Loucy (cell line): ENCODE data around the gene ATF2.

Source experiments
- H2AFZ ChIP-seq: fragments of 200-600 bp; sonication (generic); 2 replicates; pipeline ENCODE4 v1.6.0; 2016; ENCODE audit warnings: antibody characterized with exemption, mild to moderate bottlenecking, low read length, moderate library complexity
- H3F3A ChIP-seq: fragments of 200-600 bp; 2 replicates; pipeline ENCODE4 v1.6.0; 2016; ENCODE audit warnings: antibody characterized with exemption, low read depth, mild to moderate bottlenecking
- H3K27me3 ChIP-seq: fragments of 200-600 bp; sonication (generic); 2 replicates; pipeline ENCODE4 v1.6.1; 2014; ENCODE audit warnings: low read length, mild to moderate bottlenecking; ENCODE audit not compliant: insufficient read depth, poor library complexity, severe bottlenecking
- H3K36me3 ChIP-seq: fragments of 200-600 bp; sonication (generic); 2 replicates; pipeline ENCODE4 v1.6.1; 2016; ENCODE audit warnings: low read length; ENCODE audit not compliant: insufficient read depth
- H3K4me1 ChIP-seq: fragments of 200-600 bp; sonication (generic); 2 replicates; pipeline ENCODE4 v1.5.1; 2014; ENCODE audit warnings: low read length, mild to moderate bottlenecking; ENCODE audit not compliant: insufficient read depth, poor library complexity, severe bottlenecking
- H3K4me2 ChIP-seq: fragments of 200-600 bp; sonication (generic); 2 replicates; pipeline ENCODE4 v1.6.0; 2014; ENCODE audit warnings: antibody characterized with exemption, low read length, low read depth, mild to moderate bottlenecking; ENCODE audit not compliant: poor library complexity, severe bottlenecking
- H3K4me3 ChIP-seq: fragments of 200-600 bp; sonication (generic); 2 replicates; pipeline ENCODE4 v1.5.1; 2014; ENCODE audit warnings: low read length, mild to moderate bottlenecking, mixed read lengths; ENCODE audit not compliant: poor library complexity, severe bottlenecking
- H3K79me2 ChIP-seq: fragments of 200-600 bp; sonication (generic); 2 replicates; pipeline ENCODE4 v1.6.1; 2014; ENCODE audit warnings: low read length; ENCODE audit not compliant: insufficient read depth
- H3K9ac ChIP-seq: fragments of 200-600 bp; sonication (generic); 2 replicates; pipeline ENCODE4 v1.6.0; 2014; ENCODE audit warnings: mild to moderate bottlenecking, low read depth, low read length, moderate library complexity; ENCODE audit not compliant: poor library complexity, severe bottlenecking
- H3K9me2 ChIP-seq: fragments of 200-600 bp; sonication (generic); replicated peaks from 2 replicates; pipeline ENCODE4 v1.6.1; 2016; ENCODE audit warnings: low read depth, low read length, mixed read lengths
- H3K9me3 ChIP-seq: fragments of 200-600 bp; sonication (generic); 2 replicates; pipeline ENCODE4 v1.6.1; 2014; ENCODE audit warnings: mild to moderate bottlenecking, antibody characterized with exemption, low read length, low read depth; ENCODE audit not compliant: insufficient read depth
- H4K20me1 ChIP-seq: fragments of 200-600 bp; sonication (generic); 2 replicates; pipeline ENCODE4 v1.6.0; 2014; ENCODE audit warnings: antibody characterized with exemption, low read length, mild to moderate bottlenecking; ENCODE audit not compliant: insufficient read depth, poor library complexity, severe bottlenecking
- CTCF ChIP-seq: fragments of 200-600 bp; sonication (generic); conservative IDR thresholded peaks from 2 replicates; pipeline ENCODE4 v1.5.1; 2014; ENCODE audit warnings: mild to moderate bottlenecking, antibody characterized with exemption, low read length
- EZH2phosphoT487 ChIP-seq: fragments of 200-600 bp; IDR thresholded peaks from 2 replicates; pipeline ENCODE4 v1.6.1; 2018; ENCODE audit warnings: antibody characterized with exemption, mild to moderate bottlenecking, moderate library complexity, borderline replicate concordance

The ATF2 gene

GRCh38 chr2:175188761-175189160, 20.8 kb upstream of the ATF2 start:
- Histone ChIP-seq H3K9me2 (no peaks in the 10 kb centered on the region), H2AFZ (no peak overlapping the region), H3K4me2 (no peak overlapping the region), H3F3A (no peaks in the 10 kb centered on the region), H3K4me1 (no peaks in the 10 kb centered on the region), H3K79me2 (no peaks in the 10 kb centered on the region), H3K27me3 (no peaks in the 10 kb centered on the region), H3K4me3 (no peak overlapping the region), H3K9me3 (no peaks in the 10 kb centered on the region), H3K36me3 (no peaks in the 10 kb centered on the region), H3K9ac (no peak overlapping the region), H4K20me1 (no peaks in the 10 kb centered on the region)
- no peak for TF ChIP-seq EZH2phosphoT487
- no peak for TF ChIP-seq CTCF

GRCh38 chr2:175187378-175187777, 19.4 kb upstream of the ATF2 start:
- Histone ChIP-seq H4K20me1 (no peaks in the 10 kb centered on the region), H3K9ac (no peak overlapping the region), H3K27me3 (no peaks in the 10 kb centered on the region), H3K79me2 (no peaks in the 10 kb centered on the region), H3K9me3 (no peaks in the 10 kb centered on the region), H2AFZ (peak overlapping the region; percentile 77), H3K9me2 (no peaks in the 10 kb centered on the region), H3K4me2 (no peak overlapping the region), H3K36me3 (no peaks in the 10 kb centered on the region), H3F3A (no peaks in the 10 kb centered on the region), H3K4me1 (no peaks in the 10 kb centered on the region), H3K4me3 (no peak overlapping the region)
- TF ChIP-seq CTCF (peak; percentile 76), EZH2phosphoT487 (no peak)

GRCh38 chr2:175183674-175184073, 15.7 kb upstream of the ATF2 start:
- TF ChIP-seq EZH2phosphoT487 (no peak), CTCF (no peak)
- Histone ChIP-seq H3K27me3 (no peaks in the 10 kb centered on the region), H3K4me3 (no peak overlapping the region), H2AFZ (no peak overlapping the region), H3K79me2 (peaks cover 35% of the 10 kb centered on the region), H4K20me1 (peaks cover 28% of the 10 kb centered on the region), H3K4me1 (peaks cover 27% of the 10 kb centered on the region), H3K36me3 (peaks cover 13% of the 10 kb centered on the region; the same call in 1 of the 2 replicates), H3F3A (no peaks in the 10 kb centered on the region), H3K9ac (no peak overlapping the region), H3K9me3 (no peaks in the 10 kb centered on the region), H3K4me2 (no peak overlapping the region), H3K9me2 (no peaks in the 10 kb centered on the region)
